H1 (cell line): Measurements from ENCODE around the gene MTTP. TPM values are rescaled to one million over a fixed set of nuclear protein-coding genes. Genes with fewer than 3 reads are reported as not detected.

Experiments
- CBX5 ChIP-seq: fragments of 300-800, 300-1000 bp; sonication (generic); IDR thresholded peaks from 2 replicates; pipeline ENCODE4 v1.7.1; 2016; ENCODE audit warnings: antibody characterized with exemption, low read length, low read depth
- CBX8 ChIP-seq: fragments of 300-800, 300-1000 bp; sonication (generic); IDR thresholded peaks from 2 replicates; pipeline ENCODE4 v1.7.1; 2016; ENCODE audit warnings: low read depth, low read length, borderline replicate concordance
- EGR1 ChIP-seq: IDR thresholded peaks from 2 replicates; pipeline ENCODE4 v1.6.1; 2011; ENCODE audit warnings: low read depth, low read length, borderline replicate concordance
- EZH2 ChIP-seq: fragments of 200-600 bp; sonication (generic); IDR thresholded peaks from 2 replicates; pipeline ENCODE4 v1.7.1; 2012; ENCODE audit warnings: low read depth, mild to moderate bottlenecking, moderate library complexity, low read length, inconsistent platforms; ENCODE audit not compliant: severe bottlenecking
- FOSL1 ChIP-seq: IDR thresholded peaks from 2 replicates; pipeline ENCODE4 v1.6.1; 2011; ENCODE audit warnings: mild to moderate bottlenecking, low read depth, low read length, moderate library complexity; ENCODE audit not compliant: insufficient read depth
- GTF2F1 ChIP-seq: IDR thresholded peaks from 2 replicates; pipeline ENCODE4 v1.6.1; 2012; ENCODE audit warnings: low read depth, low read length, improper control_type of control experiment, borderline replicate concordance
- HDAC2 ChIP-seq, 2 experiments: fragments of 300-600 bp in 1 of 2; sonication (generic) in 1 of 2; IDR thresholded peaks; 2 replicates each; pipeline ENCODE4 v1.6.1; 2011 to 2012; ENCODE audit warnings: low read depth in 2 of 2, low read length in 2 of 2, mild to moderate bottlenecking in 2 of 2, moderate library complexity in 2 of 2, borderline replicate concordance in 1 of 2, inconsistent platforms in 1 of 2
- HDAC6 ChIP-seq: IDR thresholded peaks from one replicate; pipeline ENCODE4 v1.7.1; 2012; ENCODE audit warnings: low read depth, mild to moderate bottlenecking, inconsistent platforms, low read length, moderate library complexity
- KDM1A ChIP-seq: fragments of 200-600, 300-600 bp; sonication (generic); IDR thresholded peaks from 2 replicates; pipeline ENCODE4 v1.7.1; 2016; ENCODE audit warnings: mild to moderate bottlenecking, low read length, borderline replicate concordance
- KDM5A ChIP-seq: fragments of 200-600 bp; IDR thresholded peaks from 2 replicates; pipeline ENCODE4 v1.7.1; 2012; ENCODE audit warnings: mild to moderate bottlenecking, low read length, inconsistent platforms, mixed read lengths
- POLR2A ChIP-seq, 2 experiments: IDR thresholded peaks; 1 replicate in 1 of 2; 2 replicates in 1 of 2; pipeline ENCODE4 v1.6.1; 2011; ENCODE audit warnings: low read depth in 2 of 2, low read length in 2 of 2, mild to moderate bottlenecking in 2 of 2; ENCODE audit errors: control extremely low read depth in 1 of 2
- POLR2AphosphoS5 ChIP-seq: IDR thresholded peaks from 2 replicates; pipeline ENCODE4 v1.6.1; 2011; ENCODE audit warnings: low read depth, low read length
- RFX5 ChIP-seq: IDR thresholded peaks from 2 replicates; pipeline ENCODE4 v1.6.1; 2011; ENCODE audit warnings: low read depth, low read length, improper control_type of control experiment, borderline replicate concordance
- SRF ChIP-seq: IDR thresholded peaks from 2 replicates; pipeline ENCODE4 v1.6.1; 2011; ENCODE audit warnings: mild to moderate bottlenecking, low read depth, low read length, moderate library complexity
- TEAD4 ChIP-seq: IDR thresholded peaks from 2 replicates; pipeline ENCODE4 v1.6.1; 2012; ENCODE audit warnings: low read depth, low read length, inconsistent platforms, mixed read lengths
- polyA plus RNA-seq, 7 experiments: library from polyadenylated mRNA; depleted of rRNA in 3 of 7; stranded (reverse) in 5 of 7; unstranded in 2 of 7; fragments of >200 nt in 5 of 7; fragments of 200-250 nt in 2 of 7; gene quantifications; 1 replicate in 5 of 7; 2 replicates in 1 of 7; 4 replicates in 1 of 7; pipeline versions ENCODE4 v1.2.1 to v1.2.3, GENCODE V29; 2011 to 2013; ENCODE audit warnings: missing spikeins in 2 of 7, mixed read lengths in 2 of 7
- total RNA-seq: library from RNA; stranded (reverse); fragmentation: NEBNext Ultra II Directional; extraction: Animal tissue kit (Norgen Biotek cat#: 25700); gene quantifications from 2 replicates; pipeline ENCODE4 v1.2.1, GENCODE V29; 2021
- TF ChIP-seq, protein P1 (sequence below): IDR thresholded peaks from 2 replicates; pipeline ENCODE4 v1.6.1; 2012; ENCODE audit warnings: inconsistent platforms
- TF ChIP-seq, protein P2 (sequence below): IDR thresholded peaks from 2 replicates; pipeline ENCODE4 v1.6.1; 2012; ENCODE audit warnings: inconsistent platforms

Gene MTTP
- total and polyA plus RNA-seq, 2 of the 8 experiments (the other 6 are each of a cell fraction or from before 2014, with no cell fraction given) = 0.12 to 0.26 TPM

DNA sequence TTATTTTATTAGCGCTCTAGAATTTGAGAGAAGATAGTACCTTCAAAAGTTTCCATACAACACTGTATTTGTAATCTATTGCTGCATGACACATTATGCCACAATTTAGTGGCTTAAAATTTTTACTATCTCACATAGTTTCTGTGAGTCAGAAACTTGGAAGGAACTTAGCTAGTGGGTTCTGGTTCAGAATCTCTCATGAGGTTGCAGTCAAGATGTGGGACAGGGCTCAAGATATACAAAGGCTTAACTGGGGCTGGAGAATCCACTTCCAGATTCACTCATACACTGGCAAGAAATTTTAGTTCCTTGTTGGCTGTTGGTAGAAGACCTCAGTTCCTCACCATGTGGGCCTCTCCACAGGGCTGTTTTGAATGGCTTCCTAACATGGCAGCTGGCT lies 94.5 kb downstream of the MTTP start (continued):
- no peak for TF ChIP-seq CBX5
- no peak for TF ChIP-seq KDM5A
- TF ChIP-seq KDM1A = no peak
- TF ChIP-seq, protein P1, sequence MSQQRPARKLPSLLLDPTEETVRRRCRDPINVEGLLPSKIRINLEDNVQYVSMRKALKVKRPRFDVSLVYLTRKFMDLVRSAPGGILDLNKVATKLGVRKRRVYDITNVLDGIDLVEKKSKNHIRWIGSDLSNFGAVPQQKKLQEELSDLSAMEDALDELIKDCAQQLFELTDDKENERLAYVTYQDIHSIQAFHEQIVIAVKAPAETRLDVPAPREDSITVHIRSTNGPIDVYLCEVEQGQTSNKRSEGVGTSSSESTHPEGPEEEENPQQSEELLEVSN = no peak
- TF ChIP-seq CBX8 = no peak
- no peak for TF ChIP-seq EGR1
- TF ChIP-seq EZH2 = no peak
- no peak for TF ChIP-seq GTF2F1
- TF ChIP-seq, protein P2, sequence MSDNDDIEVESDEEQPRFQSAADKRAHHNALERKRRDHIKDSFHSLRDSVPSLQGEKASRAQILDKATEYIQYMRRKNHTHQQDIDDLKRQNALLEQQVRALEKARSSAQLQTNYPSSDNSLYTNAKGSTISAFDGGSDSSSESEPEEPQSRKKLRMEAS = no peak
- no peak for TF ChIP-seq RFX5
- no peak for TF ChIP-seq TEAD4
- TF ChIP-seq HDAC6 = no peak
- TF ChIP-seq HDAC2 (IDR thresholded peaks at IDR 0.05; ENCODE audit: borderline replicate concordance in 1 of 2, low read depth in 2 of 2, low read length in 2 of 2) = no peak
- no peak for TF ChIP-seq SRF
- no peak for TF ChIP-seq FOSL1
- no peak for TF ChIP-seq POLR2AphosphoS5
- TF ChIP-seq POLR2A (IDR thresholded peaks at IDR 0.05; ENCODE audit: control extremely low read depth in 1 of 2, low read depth in 2 of 2, low read length in 2 of 2) = no peak
